Transverse colon (tissue), 4 donors: ENCODE measurements around the gene HTR2B.

Source experiments
- CTCF ChIP-seq, 5 experiments: fragments of 200-600 bp in 3 of 5; fragments of 450-650 bp in 2 of 5; sonication (generic) in 3 of 5; IDR thresholded peaks; 1 replicate in 2 of 5; 2 replicates in 3 of 5; pipeline ENCODE4 v1.5.1; 2016 to 2017; ENCODE audit warnings: antibody characterized with exemption in 5 of 5, inconsistent platforms in 3 of 5, mild to moderate bottlenecking in 2 of 5, moderate library complexity in 1 of 5
- POLR2A ChIP-seq: fragments of 450-650 bp; IDR thresholded peaks from one replicate; pipeline ENCODE4 v1.6.1; 2016; ENCODE audit warnings: antibody characterized with exemption, mild to moderate bottlenecking, moderate library complexity
- POLR2AphosphoS5 ChIP-seq, 3 donors: sonication (generic); formaldehyde crosslinking; IDR thresholded peaks; one replicate each; pipeline ENCODE4 v1.6.1; 2016; ENCODE audit warnings: antibody characterized with exemption in 3 of 3

GRCh38 chr2:231099918-231100317 lies 24.9 kb downstream of the HTR2B start:
- TF ChIP-seq POLR2AphosphoS5 (IDR thresholded peaks at IDR 0.05): no peak
- TF ChIP-seq POLR2A: no peak
- TF ChIP-seq CTCF (IDR thresholded peaks at IDR 0.05): peak in 1 of 5 experiments; percentile 22
